K562 (cell line): ENCODE measurements around the gene ENDOV. TPM values are rescaled to one million over a fixed set of nuclear protein-coding genes. Genes with fewer than 3 reads are reported as not detected.

Source experiments
- ARHGAP35 ChIP-seq: fragments of 450-650 bp; IDR thresholded peaks from 2 replicates; pipeline ENCODE4 v1.6.1; 2018; ENCODE audit not compliant: partially characterized antibody
- CBFA2T3 ChIP-seq: fragments of 450-650 bp; IDR thresholded peaks from 2 replicates; pipeline ENCODE4 v1.6.1; 2017
- CC2D1A ChIP-seq: fragments of 450-650 bp; IDR thresholded peaks from 2 replicates; pipeline ENCODE4 v1.6.1; 2017; ENCODE audit warnings: mild to moderate bottlenecking
- CTCF ChIP-seq, 3 experiments: IDR thresholded peaks in 2 of 3; conservative IDR thresholded peaks in 1 of 3; 2 replicates each; pipeline ENCODE4 v1.5.1; 2011 to 2012; ENCODE audit warnings: low read length in 3 of 3, mild to moderate bottlenecking in 3 of 3, control low read depth in 2 of 3, improper control_type of control experiment in 1 of 3, inconsistent platforms in 1 of 3, low read depth in 1 of 3, mixed read lengths in 1 of 3, moderate library complexity in 1 of 3; ENCODE audit not compliant: insufficient read depth in 2 of 3
- E2F1 ChIP-seq: sonication (generic); formaldehyde crosslinking; IDR thresholded peaks from 2 replicates; pipeline ENCODE4 v1.8.1; 2023; ENCODE audit warnings: mild to moderate bottlenecking, missing genetic modification reagents, moderate library complexity
- ILF3 ChIP-seq: fragments of 450-650 bp; IDR thresholded peaks from 2 replicates; pipeline ENCODE4 v1.6.1; 2018; ENCODE audit warnings: antibody characterized with exemption, mild to moderate bottlenecking, moderate library complexity, borderline replicate concordance
- MYBL2 ChIP-seq, 2 experiments: fragments of 450-650 bp in 1 of 2; sonication (generic) in 1 of 2; formaldehyde crosslinking in 1 of 2; IDR thresholded peaks; 2 replicates each; pipeline versions ENCODE4 v1.6.1 to v1.8.1; 2017 to 2022; ENCODE audit warnings: borderline replicate concordance in 1 of 2, inconsistent platforms in 1 of 2, low read depth in 1 of 2, mild to moderate bottlenecking in 1 of 2, missing genetic modification reagents in 1 of 2, moderate library complexity in 1 of 2
- NFE2L1 ChIP-seq: fragments of 450-650 bp; IDR thresholded peaks from 2 replicates; pipeline ENCODE4 v1.6.1; 2016; ENCODE audit warnings: missing genetic modification characterization, low read depth, mild to moderate bottlenecking, missing compliant biosample characterization, moderate library complexity, borderline replicate concordance
- RAD21 ChIP-seq, 2 experiments: fragments of 250-450 bp in 1 of 2; fragments of 450-650 bp in 1 of 2; sonication (Bioruptor Pico) in 1 of 2; formaldehyde crosslinking in 1 of 2; IDR thresholded peaks in 1 of 2; conservative IDR thresholded peaks in 1 of 2; 2 replicates each; pipeline versions ENCODE4 v1.4.0 to v1.8.0; 2020 to 2022; ENCODE audit warnings: mild to moderate bottlenecking in 2 of 2, moderate library complexity in 1 of 2
- RHOXF2B ChIP-seq: fragments of 250-450 bp; sonication (Bioruptor Pico); conservative IDR thresholded peaks from 2 replicates; pipeline ENCODE4 v1.5.1; 2021
- ZNF449 ChIP-seq: fragments of 250-450 bp; sonication (Bioruptor Pico); IDR thresholded peaks from 2 replicates; pipeline ENCODE4 v1.8.0; 2022; ENCODE audit warnings: moderate library complexity, mild to moderate bottlenecking, inconsistent platforms
- polyA plus RNA-seq, 8 experiments: library from polyadenylated mRNA; depleted of rRNA in 4 of 8; stranded (reverse) in 5 of 8; unstranded in 3 of 8; fragments of >200 nt; fragmentation: Nextera tagmentation in 2 of 8; fragmentation: Illumina TruSeq in 1 of 8; extraction: Ambion mirVana in 2 of 8; extraction: Trizol in 1 of 8; gene quantifications; 2 replicates each; pipeline versions ENCODE4 v1.2.1 to v1.2.3, GENCODE V29; 2011 to 2014; ENCODE audit warnings: inconsistent platforms in 1 of 8, missing spikeins in 1 of 8
- total RNA-seq, 7 experiments: library from RNA; depleted of rRNA in 6 of 7; stranded (reverse); fragments of >200 nt in 6 of 7; fragmentation: Illumina TruSeq in 2 of 7; extraction: Trizol in 2 of 7; gene quantifications; 2 replicates each; pipeline versions ENCODE4 v1.2.1 to v1.2.3, GENCODE V29; 2011 to 2021; ENCODE audit warnings: low replicate concordance in 1 of 7

ENDOV gene
- total and polyA plus RNA-seq, 9 of the 15 experiments (the other 6 are each of a cell fraction or from before 2014, with no cell fraction given) = 1.2 to 8.2 (median 3.7) TPM

- peak; percentile 26 to 35 (median 34); a peak in 3 of 6 replicates for TF ChIP-seq CTCF (IDR thresholded peaks at IDR 0.05 in 2 of 3, conservative IDR thresholded peaks at IDR 0.05 in 1 of 3; ENCODE audit: insufficient read depth in 2 of 3, low read depth in 1 of 3, low read length in 3 of 3)
- TF ChIP-seq MYBL2 (IDR thresholded peaks at IDR 0.05; ENCODE audit: low read depth) = no peak
- TF ChIP-seq MYBL2 (CRISPR knock-in tag; IDR thresholded peaks at IDR 0.05; ENCODE audit: borderline replicate concordance) = no peak
- no peak for TF ChIP-seq ZNF449 (CRISPR knock-in tag)
- TF ChIP-seq CBFA2T3 = no peak
- no peak for TF ChIP-seq ILF3
- TF ChIP-seq E2F1 (CRISPR knock-in tag) = no peak
- no peak for TF ChIP-seq NFE2L1
- no peak for TF ChIP-seq ARHGAP35
- no peak for TF ChIP-seq CC2D1A
- TF ChIP-seq RHOXF2B = no peak
- TF ChIP-seq RAD21 (CRISPR knock-in tag; conservative IDR thresholded peaks at IDR 0.05 in 1 of 2, IDR thresholded peaks at IDR 0.05 in 1 of 2) = peak in 1 of 2 experiments; percentile 38; a peak in 1 of 4 replicates
These were observed 512 bp upstream of the ENDOV start (continued) for GRCh38 chr17:80414508-80414802.
